Effector CD8-positive, alpha-beta T cell (primary cell): Measurements from ENCODE around the gene SPATS2L.

ENCODE experiments used
- DNase-seq: peaks from one replicate; lab custom pipeline; 2025; lab: John Stamatoyannopoulos, UW

The SPATS2L gene

DNA sequence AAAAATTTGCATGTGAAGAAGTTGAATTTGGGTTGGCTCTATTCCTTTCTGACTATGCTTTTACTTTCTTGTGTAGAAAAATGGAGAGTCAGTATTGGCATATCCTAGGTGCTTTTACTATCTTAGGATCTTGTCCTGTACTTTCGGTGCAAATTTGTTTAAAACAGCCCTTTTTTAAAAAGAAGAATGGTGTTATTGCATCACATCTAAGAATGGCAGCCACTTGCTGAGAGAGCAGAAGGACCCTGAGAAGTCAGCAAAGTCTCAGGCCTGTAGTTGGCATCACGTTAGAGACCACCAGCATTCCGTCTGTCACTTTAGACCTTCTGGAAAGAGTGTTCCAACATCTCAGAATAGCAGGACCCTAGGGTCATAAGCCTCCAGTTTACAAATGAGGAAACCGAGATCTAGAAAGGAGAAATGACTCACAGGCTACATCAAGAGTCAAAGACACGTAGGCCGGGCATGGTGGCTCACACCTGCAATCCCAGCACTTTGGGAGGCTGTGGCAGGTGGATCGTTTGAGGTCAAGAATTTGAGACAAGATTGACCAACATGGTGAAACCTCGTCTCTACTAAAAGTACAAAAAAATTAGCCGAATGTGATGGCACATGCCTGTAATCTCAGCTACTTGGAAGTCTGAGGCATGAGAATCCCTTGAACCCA is 42.5 kb downstream of the SPATS2L start:
- no peak for DNase-seq

DNA sequence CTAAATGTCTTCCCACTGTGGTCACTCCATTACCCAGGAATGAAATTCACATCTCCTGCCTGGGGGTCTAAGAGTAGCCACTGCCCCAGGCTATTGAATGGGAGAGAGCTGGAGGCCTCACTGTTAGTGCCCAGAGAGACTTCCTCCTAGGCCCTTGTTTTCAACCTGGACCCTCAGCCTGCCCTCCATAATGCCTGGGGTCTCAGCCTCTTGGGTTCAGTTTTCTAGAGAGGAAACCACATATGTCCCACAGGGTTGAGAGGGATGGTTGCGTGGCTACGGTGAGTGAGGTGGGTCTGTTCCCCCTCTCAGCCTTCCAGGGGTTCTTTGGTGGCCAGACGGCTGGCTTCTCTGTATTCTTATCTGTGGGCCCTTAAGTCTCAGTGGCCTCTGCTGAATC is 43.4 kb downstream of the SPATS2L start:
- no peak for DNase-seq

DNA sequence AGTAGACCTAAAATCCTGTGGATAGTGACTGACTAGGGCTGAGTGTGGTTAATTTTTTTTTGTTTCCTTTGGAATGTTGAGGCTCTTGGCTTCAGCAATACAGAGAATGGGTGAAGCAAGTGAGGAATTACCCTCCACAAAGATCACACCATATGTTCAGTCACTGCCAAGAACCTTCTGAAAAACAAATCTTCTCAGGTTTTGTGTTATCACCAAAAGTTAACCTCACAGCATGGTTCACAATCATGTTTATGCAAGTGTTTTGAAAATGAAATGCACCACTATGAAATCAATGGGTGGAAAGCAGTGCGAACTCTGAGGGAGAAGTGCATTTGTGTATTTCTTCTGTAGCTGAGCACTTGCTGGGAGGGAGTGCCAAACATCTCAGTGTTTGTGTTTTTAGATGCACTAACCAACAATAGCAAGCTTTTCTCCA is 44.4 kb downstream of the SPATS2L start:
- DNase-seq = no peak

DNA sequence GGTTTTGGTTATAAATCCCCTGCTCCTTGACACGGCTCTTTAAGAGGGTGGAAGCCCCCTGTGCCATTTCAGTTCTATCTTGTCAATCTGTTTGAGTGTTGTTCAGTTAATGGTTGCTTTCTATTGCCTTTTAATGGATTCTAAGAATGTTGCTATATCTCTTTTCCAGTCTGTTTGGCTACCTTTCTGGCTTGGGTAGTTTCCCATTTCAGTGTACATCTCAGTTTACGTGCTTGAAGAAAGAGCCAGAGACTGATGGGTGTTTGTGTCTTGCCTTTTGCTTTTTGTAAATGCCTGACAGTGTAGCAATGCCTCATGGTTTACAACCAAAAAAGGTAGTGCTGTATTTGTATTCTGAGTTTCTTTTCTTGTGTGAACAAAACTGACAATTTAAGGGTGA is 45.3 kb downstream of the SPATS2L start:
- no peak for DNase-seq

DNA sequence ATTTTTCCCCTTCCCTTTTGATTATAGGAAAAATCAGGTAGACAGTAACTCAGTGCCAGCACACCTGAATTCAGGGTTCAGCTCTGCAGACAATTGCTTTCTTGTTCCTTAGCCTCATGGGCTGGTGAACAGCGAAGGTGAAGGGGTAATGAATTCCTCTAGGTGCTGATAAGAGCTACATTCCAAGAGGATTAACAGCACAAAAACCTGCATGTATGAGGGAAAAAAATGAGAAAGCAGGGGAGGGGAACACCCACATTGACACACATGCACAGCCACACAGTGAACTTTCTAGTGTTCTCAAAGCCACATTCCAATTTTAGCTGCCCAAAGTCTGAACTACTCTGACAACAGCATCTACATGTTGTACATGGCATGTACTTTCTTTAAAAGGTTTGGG is 46.1 kb downstream of the SPATS2L start:
- DNase-seq = no peak

DNA sequence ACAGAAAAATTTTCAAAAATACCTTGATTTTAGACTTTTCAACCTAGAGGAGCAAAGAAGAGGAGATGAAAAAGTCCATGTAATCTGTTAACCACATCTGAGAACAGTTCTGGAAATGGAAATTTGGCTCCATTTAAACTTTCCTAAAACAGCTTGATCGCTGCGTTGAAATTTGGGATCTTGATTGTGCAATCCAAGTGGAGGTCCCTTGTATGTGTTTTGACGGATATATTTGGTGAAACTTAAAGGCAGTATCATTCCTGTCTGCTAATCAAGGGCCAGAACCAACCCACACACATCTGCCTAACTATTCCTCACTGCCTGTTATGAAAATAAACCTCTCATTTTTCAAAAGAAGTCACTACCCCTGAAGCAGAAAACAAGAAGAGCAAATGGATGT is 46.6 kb downstream of the SPATS2L start:
- no peak for DNase-seq

DNA sequence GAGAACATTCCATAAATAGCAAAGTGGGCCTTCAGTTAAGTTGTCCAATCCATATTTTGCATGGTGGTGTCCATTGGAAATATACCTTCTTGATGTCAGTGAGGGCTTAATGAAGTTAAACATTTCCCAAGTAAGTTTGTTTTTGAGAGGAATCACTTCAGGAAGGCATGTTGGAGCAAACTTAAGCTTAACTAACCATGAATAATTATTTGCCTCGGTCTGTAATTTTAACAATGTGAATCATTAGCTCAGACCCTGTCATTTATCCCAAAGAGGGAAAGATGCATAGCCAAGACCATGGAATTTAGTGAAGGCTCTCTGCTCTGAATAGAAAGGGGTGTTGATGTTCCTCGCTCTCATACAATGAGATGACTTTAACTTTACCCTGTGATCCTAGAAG is 47.4 kb downstream of the SPATS2L start:
- no peak for DNase-seq

DNA sequence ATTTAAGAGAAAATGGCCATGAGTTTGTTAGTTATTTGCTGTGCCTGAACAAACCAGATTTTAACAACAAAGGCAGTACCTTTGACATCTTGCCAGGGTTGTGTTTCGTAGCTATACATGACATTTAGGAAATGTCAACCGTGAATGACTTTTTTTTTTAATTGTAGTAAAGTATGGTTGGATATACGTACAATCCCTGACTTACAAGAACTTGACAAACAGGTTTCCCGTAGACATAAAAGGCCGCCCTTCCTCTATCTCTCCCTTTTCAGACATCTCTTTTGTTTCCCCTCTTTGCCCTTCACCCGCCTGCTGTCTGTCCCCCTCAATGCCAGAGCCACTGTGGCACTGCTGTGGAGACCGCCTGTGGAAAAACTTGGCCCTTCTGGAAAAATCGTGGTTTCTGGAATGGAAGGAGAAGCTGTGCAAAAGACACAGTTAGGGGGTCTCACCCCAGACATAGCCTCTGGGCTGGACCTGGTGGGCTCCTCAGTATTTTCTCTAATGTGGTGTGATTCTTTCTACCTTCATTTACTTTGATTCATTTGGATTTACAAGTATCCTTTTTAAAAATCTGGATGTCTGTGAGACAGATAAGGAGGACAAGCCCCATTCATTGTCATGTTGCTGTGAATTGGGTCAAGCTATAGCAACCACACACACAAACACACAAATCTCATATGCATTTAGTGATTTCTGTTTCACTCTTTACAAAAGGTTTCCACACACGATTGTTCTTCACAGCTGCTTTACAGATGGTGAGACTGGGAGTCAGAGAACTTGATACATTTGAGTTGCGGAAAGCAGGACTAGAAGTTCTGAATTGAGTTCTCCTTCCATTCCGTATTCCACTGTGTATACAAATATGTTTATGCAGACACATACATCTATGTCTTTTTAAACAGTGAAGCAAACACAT is 48.6 kb downstream of the SPATS2L start:
- no peak for DNase-seq

DNA sequence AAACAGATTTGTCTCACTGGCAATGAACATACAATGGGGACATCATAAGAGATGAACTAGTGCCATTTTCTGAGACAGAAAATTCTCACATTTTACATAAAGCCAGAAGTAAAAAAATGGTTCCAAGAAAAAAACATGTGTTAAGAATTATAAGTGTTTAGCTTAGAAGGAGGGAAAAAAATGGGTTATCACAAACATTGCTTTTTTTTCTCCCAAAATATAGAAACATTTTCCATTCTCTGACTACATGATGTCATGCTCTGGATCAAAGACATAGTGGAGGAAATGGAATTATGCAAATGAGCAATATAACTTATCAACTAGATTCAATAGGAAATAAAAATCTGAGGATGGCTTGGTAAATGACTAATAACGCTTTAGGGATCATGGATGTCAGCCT is 49.8 kb downstream of the SPATS2L start:
- no peak for DNase-seq

DNA sequence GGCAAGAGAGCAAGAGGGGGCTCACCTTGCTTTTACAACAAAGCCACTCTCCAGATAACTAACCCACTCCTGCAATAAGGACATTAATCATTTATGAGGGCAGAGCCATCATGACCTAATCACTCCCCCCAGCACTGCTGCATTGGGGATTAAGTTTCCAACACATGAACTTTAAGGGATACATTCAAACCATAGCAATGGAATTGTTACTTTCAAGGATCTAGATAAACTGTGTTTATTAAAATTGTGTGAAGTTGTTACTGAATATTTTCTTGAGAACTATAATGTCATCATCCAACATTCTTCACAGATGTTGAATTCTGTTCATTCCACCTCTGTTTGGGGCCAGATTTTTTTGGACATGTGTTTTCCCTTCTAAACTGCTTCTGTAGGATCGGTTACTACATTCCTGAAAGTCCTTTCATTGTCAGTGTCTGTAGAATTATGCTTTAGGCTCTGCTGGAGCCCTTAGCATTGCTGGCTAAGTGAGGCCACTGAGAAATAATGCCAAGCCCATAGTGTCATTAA is 50.4 kb downstream of the SPATS2L start:
- DNase-seq = no peak

DNA sequence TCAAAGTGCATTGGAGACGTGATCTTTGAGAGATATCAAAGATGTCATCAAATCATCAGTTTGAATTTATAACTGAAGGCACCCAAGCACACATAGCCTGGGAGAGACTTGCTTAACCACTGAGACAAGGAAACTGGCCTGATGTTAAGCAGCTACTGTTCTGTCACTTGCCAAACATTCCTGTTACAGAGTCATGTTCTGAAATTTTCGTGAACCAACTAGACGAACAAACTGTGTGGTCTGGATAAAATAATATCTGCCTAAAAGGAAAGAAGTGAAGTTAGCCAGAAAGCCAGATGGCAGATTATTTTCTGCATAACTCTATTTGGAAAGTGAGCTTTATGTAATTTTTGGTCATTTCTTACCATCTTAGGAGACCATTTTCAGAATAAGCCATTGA is 51.4 kb downstream of the SPATS2L start:
- DNase-seq = no peak

DNA sequence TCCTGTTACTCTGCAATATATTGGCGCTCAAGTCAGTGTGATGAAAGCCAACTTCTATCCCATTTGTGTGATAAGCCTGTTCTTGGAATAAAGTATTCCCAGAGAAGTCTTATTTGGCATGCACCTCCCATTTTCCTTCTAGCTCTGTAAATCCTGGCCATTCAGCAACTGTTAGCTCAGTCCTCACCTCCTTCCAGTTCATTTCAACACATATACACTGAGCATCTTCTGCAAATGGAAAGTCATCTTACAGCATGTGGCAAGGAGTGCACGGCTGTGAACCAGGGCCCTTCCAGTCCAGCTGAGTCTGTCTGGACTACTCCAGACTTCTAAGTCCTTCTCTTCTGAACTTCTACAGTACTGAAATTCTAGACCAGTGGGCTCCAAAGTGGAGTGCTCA is 53.1 kb downstream of the SPATS2L start:
- DNase-seq = no peak

DNA sequence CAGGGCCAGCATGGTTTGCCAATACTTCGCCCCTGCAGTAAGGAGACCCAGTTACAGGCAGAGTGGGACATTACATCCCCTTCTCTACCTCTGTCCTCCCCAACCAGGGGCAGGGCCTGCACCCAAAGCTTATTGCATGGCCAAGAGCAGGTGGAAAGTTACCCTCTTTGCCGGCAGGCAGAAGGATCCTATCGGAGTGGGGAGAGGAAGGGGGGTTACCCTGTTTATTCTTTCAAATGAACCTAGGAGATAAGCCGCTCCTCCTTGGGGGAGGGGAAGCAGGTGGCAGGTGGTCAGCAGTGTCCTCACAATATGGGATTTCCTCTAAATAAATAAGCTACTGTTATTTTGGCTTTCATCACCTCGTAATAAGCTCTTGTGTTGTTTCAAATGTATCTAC is 53.9 kb downstream of the SPATS2L start:
- no peak for DNase-seq

DNA sequence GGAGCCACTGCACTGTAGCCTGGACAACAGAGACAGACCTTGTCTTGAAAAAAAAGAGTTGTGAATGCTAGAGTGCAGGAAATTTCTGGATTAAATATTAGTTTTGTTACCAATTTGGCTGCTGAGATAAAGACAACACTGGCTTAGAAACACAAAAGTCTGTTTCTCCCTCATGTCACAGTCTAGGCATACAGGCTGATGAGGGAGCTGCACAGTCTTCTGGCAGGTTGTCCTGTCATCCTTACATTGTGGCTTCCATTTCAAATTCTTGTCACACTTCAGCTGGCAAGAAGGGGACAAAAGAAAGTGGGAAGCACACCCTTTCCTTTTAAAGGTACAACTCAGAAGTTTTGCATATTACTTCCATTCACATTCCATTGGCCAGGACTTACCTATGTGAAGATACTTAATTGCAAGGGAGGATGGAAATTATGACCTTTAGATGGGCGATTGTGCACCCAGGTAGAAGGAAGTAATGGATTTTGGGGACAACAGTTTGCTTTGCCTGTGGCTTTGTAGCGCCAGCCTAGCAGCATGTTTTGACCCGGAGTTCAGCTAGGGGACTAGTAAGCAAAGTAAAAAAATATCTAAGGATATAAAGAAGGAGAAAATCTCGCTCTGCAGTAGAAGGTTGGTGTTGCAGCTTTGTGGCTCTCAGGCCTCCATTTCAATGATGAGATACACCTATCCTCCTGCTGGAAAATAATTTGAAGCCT is 55.9 kb downstream of the SPATS2L start:
- no peak for DNase-seq

DNA sequence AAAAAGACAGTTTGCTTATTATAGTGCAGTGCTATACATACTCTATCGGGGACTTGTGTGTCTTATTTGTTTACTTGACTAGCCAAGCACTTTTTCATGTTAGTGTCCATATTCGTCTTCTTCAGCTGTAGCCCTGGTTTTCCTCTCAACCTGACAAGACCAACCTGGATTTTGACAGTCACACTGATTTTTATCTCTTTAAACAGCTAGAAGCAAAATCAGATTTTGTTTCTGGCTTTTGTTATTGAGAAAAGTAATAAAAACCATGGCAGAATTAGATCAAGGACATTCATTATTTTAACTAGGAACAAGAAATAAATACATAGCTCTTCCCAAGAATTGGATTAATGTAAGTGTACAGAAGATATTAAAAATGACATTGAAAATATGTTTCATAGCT is 56.8 kb downstream of the SPATS2L start:
- DNase-seq = no peak

DNA sequence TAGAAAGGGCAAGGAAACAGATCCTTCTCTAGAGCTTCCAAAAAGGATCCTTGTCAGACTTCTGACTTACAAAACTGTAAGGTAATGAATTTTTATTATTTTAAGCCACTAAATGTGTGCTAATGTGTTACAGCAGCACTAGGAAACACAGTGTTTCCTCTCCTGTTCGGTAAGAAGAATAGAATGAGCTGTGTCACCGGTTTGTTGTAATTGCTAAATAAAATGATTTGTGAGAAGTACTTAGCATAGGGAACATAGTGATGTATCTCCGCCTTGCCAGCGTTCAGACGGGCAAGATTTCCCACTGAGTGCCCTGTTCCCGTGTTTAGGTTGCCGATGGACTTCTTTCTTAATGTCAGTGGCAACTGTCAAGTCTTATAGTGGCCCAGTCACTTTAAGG is 57.6 kb downstream of the SPATS2L start:
- DNase-seq = no peak

DNA sequence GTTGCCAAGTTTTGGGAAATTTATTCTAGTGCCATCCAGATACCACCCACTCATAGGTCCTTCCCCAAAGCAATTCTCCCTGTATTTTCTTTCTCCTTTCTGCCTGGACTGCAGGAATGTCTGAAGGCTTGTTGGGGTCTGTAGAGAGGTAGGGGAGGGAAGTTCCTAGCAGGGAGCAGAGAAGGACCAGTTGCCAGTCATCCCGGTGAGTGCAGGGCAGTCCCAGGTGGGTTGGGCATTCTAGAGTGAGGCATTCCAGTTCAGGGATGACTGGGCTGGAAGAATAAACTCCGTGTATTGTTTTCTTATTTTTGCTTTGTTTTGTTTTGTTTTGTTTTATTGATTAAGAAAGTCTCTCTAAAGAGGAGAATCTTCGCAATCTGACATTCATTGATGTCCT is 58.1 kb downstream of the SPATS2L start:
- no peak for DNase-seq

DNA sequence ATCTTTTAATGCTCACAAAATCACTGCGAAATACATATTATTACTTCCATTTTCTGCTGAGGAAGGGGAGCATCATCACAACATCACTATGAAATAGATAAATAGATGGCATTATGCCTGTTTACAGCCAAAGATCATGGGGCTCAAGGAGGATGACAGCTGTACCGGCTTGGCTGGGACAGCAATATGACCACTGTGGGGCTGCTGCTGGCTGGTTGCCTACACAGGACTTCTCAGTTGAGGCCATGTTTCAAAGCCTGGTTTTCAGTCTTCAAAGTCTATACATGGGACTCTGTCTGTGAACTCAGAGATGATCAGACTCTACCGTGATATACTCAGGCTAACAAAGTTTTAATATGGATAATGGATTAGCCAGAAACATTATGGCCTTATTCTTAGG is 58.7 kb downstream of the SPATS2L start:
- no peak for DNase-seq

DNA sequence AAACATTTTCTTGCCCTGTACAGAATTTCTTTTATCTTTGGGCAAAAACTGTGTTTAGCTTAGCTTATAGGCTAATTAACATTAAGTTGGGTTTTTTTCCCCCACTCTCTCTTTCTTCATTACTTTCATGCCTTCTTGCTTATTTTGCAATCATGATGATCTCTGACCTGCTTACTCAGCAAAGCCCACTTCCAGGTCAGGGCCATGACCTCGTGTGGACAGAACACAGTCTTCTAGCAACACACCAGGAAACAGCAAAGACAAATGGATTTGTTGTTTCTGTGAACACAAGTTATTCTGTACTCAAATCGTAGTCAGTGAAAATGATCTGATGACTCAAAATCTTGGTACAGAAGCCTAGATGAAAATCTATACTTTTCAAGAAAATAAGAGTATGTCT is 60.7 kb downstream of the SPATS2L start:
- DNase-seq = no peak

DNA sequence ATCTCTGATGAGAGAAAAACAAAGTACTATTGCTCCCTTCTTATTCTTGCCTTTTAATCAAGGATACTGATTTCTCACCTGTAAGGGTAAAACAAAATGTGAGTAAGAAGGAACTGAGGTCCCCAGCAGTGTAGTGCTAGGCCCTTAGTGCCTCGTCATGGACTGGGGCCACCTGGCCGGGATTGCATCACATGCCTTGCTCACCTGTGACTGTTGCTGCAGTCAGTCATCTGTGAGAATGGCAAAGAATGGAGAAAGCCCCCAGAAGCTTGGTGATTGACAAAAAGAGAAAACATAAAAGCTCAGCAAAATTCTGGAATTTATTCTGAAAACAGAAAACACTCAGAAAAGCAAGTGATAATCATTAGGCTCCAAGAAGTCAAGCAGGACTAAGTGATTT is 63.4 kb downstream of the SPATS2L start:
- no peak for DNase-seq

DNA sequence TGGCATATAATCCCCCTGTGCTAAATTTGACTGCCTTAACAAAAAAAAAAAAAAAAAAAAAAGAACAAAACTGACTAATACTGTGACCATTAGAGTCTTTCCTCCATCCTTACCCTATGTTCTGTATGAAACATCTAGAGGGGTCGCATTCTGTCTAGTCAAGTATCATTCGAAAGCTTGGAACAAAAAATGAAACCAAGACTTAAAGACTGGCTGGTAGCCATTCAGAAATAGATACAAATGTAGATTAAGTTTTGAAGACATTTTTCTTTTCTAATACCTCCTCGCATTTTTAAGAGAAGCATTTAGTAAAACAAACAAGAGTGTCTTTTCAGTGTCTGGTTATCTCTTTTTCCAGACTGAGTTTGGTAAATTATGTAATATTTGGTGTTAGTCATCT is 66.7 kb downstream of the SPATS2L start:
- no peak for DNase-seq

DNA sequence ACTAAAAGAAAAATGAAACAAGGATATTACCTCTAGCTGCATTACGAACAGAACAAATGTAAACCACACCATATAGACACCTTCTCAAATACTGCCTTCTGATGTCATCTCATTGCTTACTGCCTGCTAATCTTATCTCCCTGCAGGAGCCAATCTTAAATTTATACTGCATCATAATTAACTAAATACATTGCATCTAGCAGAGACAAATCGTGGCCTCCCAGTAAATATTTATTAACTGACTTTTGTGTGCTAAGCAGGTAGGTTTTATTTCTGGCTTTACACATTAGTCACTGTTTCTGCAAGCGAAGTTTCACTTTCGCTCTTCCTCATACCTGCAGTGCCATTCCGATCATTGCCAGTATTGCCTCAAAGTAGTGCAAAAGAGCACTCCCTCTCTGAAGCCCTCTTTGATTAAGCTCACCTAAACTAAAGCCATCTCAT is 67.5 kb downstream of the SPATS2L start:
- no peak for DNase-seq
